NT2/D1 (cell line): ENCODE data around the gene CTDSPL2.

Experiments
- SUZ12 ChIP-seq: IDR thresholded peaks from 2 replicates; pipeline ENCODE4 v1.6.1; 2011; ENCODE audit not compliant: insufficient read length, insufficient read depth; ENCODE audit errors: extremely low read depth
- YY1 ChIP-seq: IDR thresholded peaks from 2 replicates; pipeline ENCODE4 v1.6.1; 2011; ENCODE audit not compliant: insufficient read length, insufficient read depth
- ZNF274 ChIP-seq: IDR thresholded peaks from 2 replicates; pipeline ENCODE4 v1.6.1; 2011; ENCODE audit warnings: mild to moderate bottlenecking, low read depth, low read length

DNA sequence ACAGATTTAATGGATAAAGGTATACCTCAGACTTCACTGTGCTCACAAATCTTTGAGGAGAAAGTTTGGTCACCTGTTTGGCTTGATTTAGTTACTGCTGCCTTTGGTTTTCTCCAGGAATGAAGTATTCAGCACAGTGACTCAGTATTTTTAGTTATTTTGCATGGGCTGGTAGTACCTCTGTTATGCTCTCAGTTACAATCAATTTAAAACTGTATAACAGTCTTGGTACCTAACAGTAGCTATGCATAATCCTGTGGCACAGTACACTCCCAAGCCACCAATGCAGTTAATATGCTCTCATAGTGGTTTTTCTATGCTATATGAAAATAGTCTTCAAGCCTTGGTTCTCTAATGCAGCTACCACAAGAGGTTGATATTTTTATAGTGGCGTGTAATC is 97.6 kb downstream of the CTDSPL2 start:
- no peak for TF ChIP-seq ZNF274
- no peak for TF ChIP-seq YY1
- no peak for TF ChIP-seq SUZ12
